Heart left ventricle (tissue), 13 donors: ENCODE data around the gene EWSR1.

Source experiments
- CTCF ChIP-seq, 12 donors: fragments of 200-600 bp; sonication (generic) in 4 of 12; IDR thresholded peaks; one replicate each; pipeline versions ENCODE4 v1.5.0 to v1.8.0; 2018 to 2022; ENCODE audit warnings: antibody characterized with exemption in 12 of 12, mild to moderate bottlenecking in 5 of 12
- POLR2A ChIP-seq, 2 donors: fragments of 450-650 bp; IDR thresholded peaks; one replicate each; pipeline ENCODE4 v1.6.1; 2017; ENCODE audit warnings: antibody characterized with exemption in 2 of 2, mild to moderate bottlenecking in 2 of 2, moderate library complexity in 2 of 2
- donor health status: ischemic (EF 13 %, LVEDD 7.1; RV severe dilation, severe dysfunction).
- donor health status: DM: no; HTN: yes; CAD: no.
- donor health status: DM: no; HTN: no; CAD: no.
- donor health status: ischemic (EF 25% LVEDD 6.9; RV normal size, moderate dysfunction).
- donor health status: ischemic (EF 25% LVEDD 5.7; RV mildly dilated, moderate dysfunction).
- donor health status: ischemic (EF 35%, LVEDD 5.7; RV mildly dilated, moderate dysfunction).
- donor health status: nonischemic (EF 11% LVEDD 7.7; RV severe dilation, severe dysfunction).
- donor health status: DM: yes; HTN: yes; CAD: no.
- donor health status: PGD.
- donor health status: ischemic (EF 29% LVEDD 5.4; RV normal size, mild dysfunction).
- donor health status: nonischemic (EF 23%, LVEDD 6.1; RV moderate dilation, normal function).

GRCh38 chr22:29269731-29270474 is 1.8 kb downstream of the EWSR1 start:
- no peak for TF ChIP-seq CTCF (IDR thresholded peaks at IDR 0.05)
- no peak for TF ChIP-seq POLR2A (IDR thresholded peaks at IDR 0.05)
